ENCODE results near the gene GATAD2A.

Gene GATAD2A

DNA sequence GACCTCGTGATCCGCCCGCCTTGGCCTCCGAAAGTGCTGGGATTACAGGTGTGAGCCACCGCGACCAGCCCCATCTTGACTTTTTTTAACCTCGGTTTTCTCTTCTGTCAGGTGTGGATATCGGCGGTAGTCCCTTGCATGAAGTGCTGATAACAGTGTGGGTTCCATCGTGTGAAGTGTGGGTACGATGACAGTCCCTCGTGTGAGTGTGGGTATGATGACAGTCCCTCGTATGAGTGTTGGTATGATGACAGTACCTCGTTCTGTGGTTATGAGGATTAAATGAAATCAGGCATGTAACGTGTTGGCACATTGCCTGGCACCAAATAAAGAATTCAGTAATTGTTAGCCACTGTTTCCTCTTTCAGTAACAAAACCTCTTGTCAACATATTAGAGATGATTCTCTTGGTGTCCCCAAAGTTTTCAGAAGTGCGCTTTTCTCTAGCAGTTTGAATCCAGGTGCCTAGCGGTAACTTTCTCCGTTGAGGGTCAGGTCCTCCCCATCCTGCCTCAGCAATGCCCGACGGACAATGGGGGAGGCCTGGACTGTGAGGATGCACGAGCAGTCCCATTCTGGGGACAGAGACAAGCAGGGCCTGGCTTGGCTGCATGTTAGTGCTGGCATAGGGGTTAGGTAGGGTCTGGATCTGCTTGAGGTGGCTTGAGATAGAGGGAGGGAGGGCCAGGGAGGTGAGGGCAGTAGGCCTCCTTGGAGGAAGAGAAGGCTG, 15.3 kb downstream of the GATAD2A start:
- DNase-seq (ENCODE audit: low read depth in 2 of 2) = peak; percentile 26 to 28

GRCh38 chr19:19421299-19421696, 15.8 kb downstream of the GATAD2A start:
- no peak for DNase-seq (ENCODE audit: low read depth in 2 of 2)

GRCh38 chr19:19422156-19422555, 16.7 kb downstream of the GATAD2A start:
- no peak for DNase-seq (ENCODE audit: low read depth in 2 of 2)

GRCh38 chr19:19423322-19423721, 17.8 kb downstream of the GATAD2A start:
- no peak for DNase-seq (ENCODE audit: low read depth in 2 of 2)

GRCh38 chr19:19425170-19425875, 19.8 kb downstream of the GATAD2A start:
- no peak for DNase-seq (ENCODE audit: low read depth in 2 of 2)

GRCh38 chr19:19426216-19426615, 20.7 kb downstream of the GATAD2A start:
- DNase-seq (ENCODE audit: low read depth in 2 of 2) = no peak

DNA sequence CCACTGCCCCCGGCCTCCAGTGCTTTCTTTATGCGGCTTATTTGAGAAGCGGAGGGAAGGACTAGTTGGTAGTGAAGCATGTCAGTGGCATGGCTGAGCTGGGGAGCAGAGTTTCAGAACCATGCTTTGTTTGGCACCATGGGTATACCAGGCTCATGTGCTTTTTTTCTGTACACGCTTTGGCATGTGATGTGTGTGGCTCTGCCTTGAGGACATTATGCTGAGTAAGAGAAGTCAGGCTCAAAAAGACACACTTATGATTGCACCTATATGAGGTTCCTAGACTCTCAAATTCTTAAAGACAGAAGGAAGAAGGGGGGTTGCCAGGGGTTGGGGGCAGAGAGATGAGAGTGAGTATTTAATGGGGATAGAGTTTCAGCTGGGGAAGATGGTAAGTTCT, 21.3 kb downstream of the GATAD2A start:
- DNase-seq (ENCODE audit: low read depth in 2 of 2) = no peak

DNA sequence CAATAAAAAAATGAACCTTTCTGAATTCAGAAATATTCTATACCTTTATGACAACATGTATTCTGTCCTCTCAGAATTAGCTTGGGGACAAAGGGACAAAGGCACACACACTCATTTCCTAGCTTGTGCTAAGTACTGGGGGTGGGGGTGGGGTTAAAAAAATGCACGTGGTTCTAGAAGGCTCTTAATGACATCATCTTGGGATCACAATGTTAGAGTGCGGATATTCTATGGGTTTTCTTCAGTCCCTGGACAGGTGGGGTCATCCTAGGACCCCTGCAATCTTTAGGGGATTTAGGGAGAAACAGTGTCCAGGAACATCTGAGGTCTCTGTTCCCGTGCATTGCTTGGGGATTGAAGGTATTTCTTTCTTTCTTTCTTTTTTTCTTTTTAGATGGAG, 21.8 kb downstream of the GATAD2A start:
- no peak for DNase-seq (ENCODE audit: low read depth in 2 of 2)

DNA sequence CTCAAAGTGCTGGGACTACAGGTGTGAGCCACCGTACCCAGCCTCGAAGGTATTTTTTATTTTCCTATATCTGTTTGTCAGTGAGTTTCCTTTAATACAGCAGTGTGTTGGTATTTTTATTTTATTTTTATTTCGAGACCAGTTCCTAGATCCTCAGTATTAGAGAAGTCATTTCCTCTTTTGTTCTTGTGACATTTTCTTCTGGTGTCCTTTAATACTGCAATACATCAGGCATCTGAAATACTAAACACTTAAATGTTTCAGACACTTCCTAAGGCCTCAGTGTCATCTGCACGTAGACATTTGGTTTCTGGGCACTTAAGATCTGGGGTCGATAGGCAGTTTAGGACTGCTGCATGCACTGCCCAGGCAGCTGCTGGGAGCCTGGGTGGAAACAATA, 22.5 kb downstream of the GATAD2A start:
- no peak for DNase-seq (ENCODE audit: low read depth in 2 of 2)

DNA sequence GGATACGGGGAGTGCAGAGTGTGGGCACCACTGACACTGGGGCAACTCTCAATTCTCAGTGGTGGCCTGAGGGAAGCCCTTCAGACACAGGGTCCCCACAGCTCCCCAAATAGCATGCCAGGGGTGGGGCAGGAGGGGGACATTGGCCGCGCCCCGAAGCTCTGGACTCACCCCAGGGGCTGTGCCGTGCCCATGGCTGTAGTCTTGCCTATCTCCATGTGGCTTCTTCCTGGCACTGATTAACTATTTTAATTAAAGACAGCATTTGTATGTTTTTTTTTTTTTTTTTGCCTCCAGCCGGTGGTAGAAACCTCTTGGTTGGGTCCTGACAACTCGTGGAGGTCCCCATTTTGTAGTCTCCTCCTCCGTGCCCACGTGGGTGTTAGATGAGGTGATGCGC, 23.3 kb downstream of the GATAD2A start:
- DNase-seq (ENCODE audit: low read depth in 2 of 2) = no peak

GRCh38 chr19:19429361-19429760, 23.9 kb downstream of the GATAD2A start:
- no peak for DNase-seq (ENCODE audit: low read depth in 2 of 2)

GRCh38 chr19:19432732-19433131, 27.3 kb downstream of the GATAD2A start:
- DNase-seq (ENCODE audit: low read depth in 2 of 2) = no peak

GRCh38 chr19:19433666-19434213, 28.3 kb downstream of the GATAD2A start:
- no peak for DNase-seq (ENCODE audit: low read depth in 2 of 2)

- no peak for DNase-seq (ENCODE audit: low read depth in 2 of 2)
Measured at GRCh38 chr19:19434483-19435045, 29.1 kb downstream of the GATAD2A start.

DNA sequence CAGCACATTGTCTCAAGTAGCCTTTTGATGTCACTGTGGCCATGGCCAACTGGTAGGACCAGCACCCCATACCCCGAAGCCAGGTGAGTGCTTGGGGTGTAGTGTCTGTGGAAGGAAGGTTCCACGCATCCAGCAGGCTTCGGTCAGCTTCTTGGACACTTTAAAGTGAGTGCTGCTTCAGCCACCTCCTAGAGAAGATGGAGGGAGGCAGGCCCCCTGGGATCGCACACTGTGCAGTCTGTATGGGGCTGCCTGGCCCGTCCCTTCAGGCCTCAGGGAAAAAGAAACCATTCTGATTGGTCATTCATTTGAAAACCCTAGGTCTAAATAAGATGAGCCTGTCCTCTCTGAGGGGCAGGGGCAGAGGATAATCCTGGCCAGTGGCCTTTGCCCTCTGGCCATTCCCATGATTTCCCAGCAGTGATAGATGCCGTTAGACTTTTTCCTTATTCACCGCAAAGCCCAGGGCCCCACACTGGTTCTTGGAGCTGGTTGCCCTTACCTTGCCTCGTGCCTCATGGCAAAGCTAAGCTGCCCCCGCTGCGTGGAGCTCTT, 30.7 kb downstream of the GATAD2A start:
- no peak for DNase-seq (ENCODE audit: low read depth in 2 of 2)

DNA sequence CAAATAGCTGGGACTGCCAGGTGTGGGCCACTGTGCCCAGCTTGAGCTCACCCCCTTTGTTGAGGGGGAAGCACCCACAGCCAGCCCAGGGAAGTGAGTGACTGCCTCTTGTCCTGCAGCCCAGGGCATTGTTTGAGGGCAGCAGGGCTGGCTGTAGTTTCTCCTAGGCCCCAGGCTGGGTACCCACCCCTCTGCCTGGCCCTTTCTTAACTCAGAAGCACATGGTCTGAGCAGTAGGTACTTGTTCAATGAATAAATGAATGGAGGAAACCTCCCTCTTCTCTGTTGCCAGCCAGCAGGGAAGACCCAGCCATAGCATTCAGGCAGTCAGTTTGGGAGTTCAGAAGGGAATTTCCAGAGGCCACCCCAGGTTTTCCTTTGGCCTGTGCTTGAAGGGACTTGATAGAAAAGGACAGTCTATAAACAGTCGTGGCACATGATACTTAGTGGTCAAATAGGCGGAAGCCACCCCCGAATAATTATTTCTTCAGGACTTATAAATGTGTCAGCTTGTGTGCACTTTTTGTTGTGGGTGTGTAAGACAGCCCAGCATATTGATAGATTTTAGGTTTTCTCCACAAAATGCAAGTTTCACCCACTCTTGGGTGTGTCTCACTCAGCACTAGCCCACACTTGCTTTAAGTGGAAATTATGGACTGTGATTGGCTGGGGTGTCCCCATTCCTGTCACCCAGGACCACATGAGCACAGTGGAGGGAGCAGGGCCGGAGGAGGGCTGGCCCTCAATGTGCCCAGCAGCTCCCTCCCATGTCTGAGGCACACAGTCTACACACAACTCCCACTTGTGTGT, 33.1 kb downstream of the GATAD2A start:
- DNase-seq (ENCODE audit: low read depth in 2 of 2) = no peak

GRCh38 chr19:19439176-19439482, 33.7 kb downstream of the GATAD2A start:
- DNase-seq (ENCODE audit: low read depth in 2 of 2) = no peak

- no peak for DNase-seq (ENCODE audit: low read depth in 2 of 2)
Measured at GRCh38 chr19:19443283-19443682, 37.8 kb downstream of the GATAD2A start.

- no peak for DNase-seq (ENCODE audit: low read depth in 2 of 2)
Measured at GRCh38 chr19:19443902-19444680, 38.6 kb downstream of the GATAD2A start.

DNA sequence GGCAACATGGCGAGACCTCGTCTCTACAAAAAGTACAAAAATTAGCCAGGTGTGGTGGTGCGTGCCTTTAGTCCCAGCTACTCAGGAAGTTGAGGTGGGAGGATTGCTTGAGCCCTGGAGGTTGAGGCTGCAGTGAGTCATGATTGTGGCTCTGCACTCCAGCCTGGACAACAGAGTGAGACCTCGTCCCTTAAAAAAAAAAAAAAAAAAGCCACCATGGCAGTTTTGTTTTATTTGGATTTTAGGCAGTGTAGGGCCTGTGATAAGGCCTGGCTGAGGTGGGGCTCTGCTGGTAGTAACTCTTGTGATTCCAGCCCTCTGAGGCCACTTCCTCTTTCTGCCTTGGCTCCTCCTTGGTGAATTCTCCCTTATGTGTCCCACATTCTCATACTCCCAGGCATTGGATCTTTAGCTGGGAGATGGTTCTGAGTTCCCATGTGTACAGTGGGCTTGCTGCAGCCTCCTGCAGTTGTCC, 39.2 kb downstream of the GATAD2A start:
- DNase-seq (ENCODE audit: low read depth in 2 of 2) = no peak

- DNase-seq (ENCODE audit: low read depth in 2 of 2) = no peak
Measured at GRCh38 chr19:19445288-19445687, 39.8 kb downstream of the GATAD2A start.

Measured in activated CD8-positive, alpha-beta memory T cell treated with anti-CD3 and anti-CD28 coated beads for 4 hours (primary cell).